Breast epithelium (tissue), 3 donors: ENCODE results near the gene CDH23.

ENCODE experiments used
- CTCF ChIP-seq, 3 donors: fragments of 450-650 bp; IDR thresholded peaks; one replicate each; pipeline ENCODE4 v1.5.1; 2016 to 2017; ENCODE audit warnings: antibody characterized with exemption in 3 of 3, mild to moderate bottlenecking in 3 of 3, moderate library complexity in 3 of 3
- POLR2A ChIP-seq: fragments of 450-650 bp; IDR thresholded peaks from one replicate; pipeline ENCODE4 v1.6.1; 2016; ENCODE audit warnings: antibody characterized with exemption, mild to moderate bottlenecking, moderate library complexity
- POLR2AphosphoS5 ChIP-seq, 3 donors: sonication (generic); formaldehyde crosslinking; IDR thresholded peaks; one replicate each; pipeline ENCODE4 v1.6.1; 2017; ENCODE audit warnings: antibody characterized with exemption in 3 of 3

- TF ChIP-seq POLR2A (no peak), CTCF (IDR thresholded peaks at IDR 0.05) (no peak), POLR2AphosphoS5 (IDR thresholded peaks at IDR 0.05) (no peak)
Observed at GRCh38 chr10:71754562-71754961, 357.8 kb downstream of the CDH23 start.
